Measurements from ENCODE around the gene IZUMO1.
A peak's percentile ranks its signal among the peaks of the same experiment; 100 is the strongest.

IZUMO1 gene

GRCh38 chr19:48711106-48711662 lies 35.5 kb downstream of the IZUMO1 start:
- TF ChIP-seq MYC (IDR thresholded peaks at IDR 0.05; ENCODE audit: low read depth, low read length) (no peak), POLR2A (IDR thresholded peaks at IDR 0.05; ENCODE audit: extremely low read depth, insufficient read length) (no peak), MAX (IDR thresholded peaks at IDR 0.05; ENCODE audit: low read depth, low read length) (no peak)
- H3K4me3 ChIP-seq (ENCODE audit: low read depth, low read length) = no peak overlapping the region

GRCh38 chr19:48708471-48708870 lies 38.2 kb downstream of the IZUMO1 start:
- peak; percentile 47; the same call in 1 of the 2 replicates for TF ChIP-seq MAX (IDR thresholded peaks at IDR 0.05; ENCODE audit: low read depth, low read length)
- TF ChIP-seq POLR2A (IDR thresholded peaks at IDR 0.05; ENCODE audit: extremely low read depth, insufficient read length) = no peak
- H3K4me3 ChIP-seq (ENCODE audit: low read depth, low read length) = no peak overlapping the region
- no peak for DNase-seq (ENCODE audit: low read depth)

More at GRCh38 chr19:48711106-48711662, 35.5 kb downstream of the IZUMO1 start:
- no peak for DNase-seq (ENCODE audit: low read depth)

- DNase-seq (ENCODE audit: low read depth) = no peak
- H3K4me3 ChIP-seq (ENCODE audit: low read depth, low read length) = no peak overlapping the region
- TF ChIP-seq MAX (IDR thresholded peaks at IDR 0.05; ENCODE audit: low read depth, low read length) (no peak), MYC (IDR thresholded peaks at IDR 0.05; ENCODE audit: low read depth, low read length) (no peak), POLR2A (IDR thresholded peaks at IDR 0.05; ENCODE audit: extremely low read depth, insufficient read length) (no peak), CTCF (IDR thresholded peaks at IDR 0.05; ENCODE audit: low read depth, low read length) (no peak)
Measured at GRCh38 chr19:48705431-48705830, 41.3 kb downstream of the IZUMO1 start.

- no peak for TF ChIP-seq MYC (IDR thresholded peaks at IDR 0.05; ENCODE audit: low read depth, low read length)
- TF ChIP-seq CTCF (IDR thresholded peaks at IDR 0.05; ENCODE audit: low read depth, low read length) = no peak
- TF ChIP-seq POLR2A (IDR thresholded peaks at IDR 0.05; ENCODE audit: extremely low read depth, insufficient read length) = no peak
- no peak for TF ChIP-seq MAX (IDR thresholded peaks at IDR 0.05; ENCODE audit: low read depth, low read length)
- H3K4me3 ChIP-seq (ENCODE audit: low read depth, low read length) = no peak overlapping the region
Measured at GRCh38 chr19:48703316-48703715, 43.4 kb downstream of the IZUMO1 start.

GRCh38 chr19:48702701-48703100 lies 44.0 kb downstream of the IZUMO1 start:
- no peak overlapping the region for H3K4me3 ChIP-seq (ENCODE audit: low read depth, low read length)
- TF ChIP-seq POLR2A (IDR thresholded peaks at IDR 0.05; ENCODE audit: extremely low read depth, insufficient read length) = no peak
- TF ChIP-seq MYC (IDR thresholded peaks at IDR 0.05; ENCODE audit: low read depth, low read length) = no peak
- no peak for TF ChIP-seq CTCF (IDR thresholded peaks at IDR 0.05; ENCODE audit: low read depth, low read length)
- no peak for TF ChIP-seq MAX (IDR thresholded peaks at IDR 0.05; ENCODE audit: low read depth, low read length)
- DNase-seq (ENCODE audit: low read depth) = no peak

More at GRCh38 chr19:48703316-48703715, 43.4 kb downstream of the IZUMO1 start:
- DNase-seq (ENCODE audit: low read depth) = no peak

- no peak for TF ChIP-seq POLR2A (IDR thresholded peaks at IDR 0.05; ENCODE audit: extremely low read depth, insufficient read length)
- TF ChIP-seq MAX (IDR thresholded peaks at IDR 0.05; ENCODE audit: low read depth, low read length) = no peak
- no peak for TF ChIP-seq CTCF (IDR thresholded peaks at IDR 0.05; ENCODE audit: low read depth, low read length)
- TF ChIP-seq MYC (IDR thresholded peaks at IDR 0.05; ENCODE audit: low read depth, low read length) = no peak
- no peak for DNase-seq (ENCODE audit: low read depth)
- H3K4me3 ChIP-seq (ENCODE audit: low read depth, low read length) = no peak overlapping the region
Measured at GRCh38 chr19:48698046-48698445, 48.7 kb downstream of the IZUMO1 start.
